Esophagus muscularis mucosa (tissue), 4 donors: ENCODE measurements around the gene CETN2. TPM values are rescaled to one million over a fixed set of nuclear protein-coding genes. Genes with fewer than 3 reads are reported as not detected.

ENCODE experiments used
- DNase-seq: peaks from one replicate; pipeline ENCODE4 v3.0.0-alpha.2; 2017; ENCODE audit errors: extremely low spot score
- H3K27ac ChIP-seq, 4 donors: fragments of 200-600 bp; sonication (generic); replicated peaks in 1 of 4; 1 replicate in 3 of 4; 2 replicates in 1 of 4; pipeline ENCODE4 v1.5.1; 2016 to 2019; ENCODE audit warnings: mild to moderate bottlenecking in 1 of 4
- H3K27me3 ChIP-seq, 4 donors: fragments of 200-600 bp; sonication (generic); one replicate each; pipeline versions ENCODE4 v1.5.1 to v1.6.0; 2016 to 2019
- H3K36me3 ChIP-seq, 4 donors: fragments of 200-600 bp; sonication (generic); one replicate each; pipeline ENCODE4 v1.5.1; 2016 to 2019
- H3K4me1 ChIP-seq, 4 donors: fragments of 200-600 bp; sonication (generic); one replicate each; pipeline ENCODE4 v1.5.1; 2016 to 2019
- H3K4me3 ChIP-seq, 4 donors: fragments of 200-600 bp; sonication (generic); 1 replicate in 2 of 4; 2 replicates in 2 of 4; pipeline ENCODE4 v1.5.1; 2016 to 2019; ENCODE audit warnings: mild to moderate bottlenecking in 4 of 4, moderate library complexity in 1 of 4
- H3K9me3 ChIP-seq, 4 donors: fragments of 200-600 bp; sonication (generic); 1 replicate in 3 of 4; 2 replicates in 1 of 4; pipeline ENCODE4 v1.5.1; 2016 to 2019
- EP300 ChIP-seq: sonication (generic); formaldehyde crosslinking; IDR thresholded peaks from one replicate; pipeline ENCODE4 v1.6.1; 2017; ENCODE audit warnings: antibody characterized with exemption
- POLR2A ChIP-seq: fragments of 450-650 bp; IDR thresholded peaks from one replicate; pipeline ENCODE4 v1.6.1; 2017; ENCODE audit warnings: antibody characterized with exemption, moderate library complexity, mild to moderate bottlenecking, low read depth
- POLR2AphosphoS5 ChIP-seq, 2 donors: sonication (generic); formaldehyde crosslinking; IDR thresholded peaks; one replicate each; pipeline ENCODE4 v1.6.1; 2017; ENCODE audit warnings: antibody characterized with exemption in 2 of 2
- whole genome bisulfite sequencing: methylation state at CpG from one replicate; pipeline ENCODE4 v1.1.5; 2018; 5-methylcytosine and 5-hydroxymethylcytosine counted together
- intact Hi-C: fragments of 100-400 bp; cut with DNase I; formaldehyde crosslinking; loops from one replicate; pipeline ENCODE4 v1.15.1; 2023
- total RNA-seq, 4 donors: library from RNA; depleted of rRNA; stranded (reverse); fragments of >200 nt; gene quantifications; one replicate each; pipeline versions ENCODE4 v1.1.0 to v1.2.1, GENCODE V29; 2016
- TF ChIP-seq, protein P1 (sequence below), 3 experiments: fragments of 200-600 bp in 2 of 3; fragments of 450-650 bp in 1 of 3; sonication (generic) in 2 of 3; IDR thresholded peaks; one replicate each; pipeline ENCODE4 v1.5.1; 2017 to 2019; ENCODE audit warnings: antibody characterized with exemption in 3 of 3, mild to moderate bottlenecking in 2 of 3, moderate library complexity in 1 of 3

CETN2 gene
- total RNA-seq, 4 donors from 2014 or later, result 40.7 to 56.2 (median 52.0) TPM

DNA sequence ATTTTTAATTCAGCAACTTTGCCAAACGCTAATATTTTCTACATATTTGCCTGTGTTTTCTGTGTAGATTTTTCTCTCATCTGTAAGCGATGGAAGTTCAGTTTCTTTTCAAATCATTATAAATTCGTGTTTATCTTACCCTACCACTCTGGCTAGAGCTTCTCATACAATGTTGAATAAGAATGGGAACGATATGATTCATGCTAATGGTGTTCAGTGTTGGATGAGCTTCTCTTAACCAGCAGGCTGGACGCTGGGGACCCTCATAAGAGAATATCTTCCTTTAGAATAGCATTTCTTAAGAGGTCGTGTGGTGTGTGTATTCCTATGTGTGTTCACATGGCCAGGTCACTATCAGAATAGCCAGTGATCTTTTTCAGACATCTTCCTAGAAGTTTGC lies 31.3 kb upstream of the CETN2 start:
- 66% methylated on average over 6 of the region's 6 CpGs for WGBS

DNA sequence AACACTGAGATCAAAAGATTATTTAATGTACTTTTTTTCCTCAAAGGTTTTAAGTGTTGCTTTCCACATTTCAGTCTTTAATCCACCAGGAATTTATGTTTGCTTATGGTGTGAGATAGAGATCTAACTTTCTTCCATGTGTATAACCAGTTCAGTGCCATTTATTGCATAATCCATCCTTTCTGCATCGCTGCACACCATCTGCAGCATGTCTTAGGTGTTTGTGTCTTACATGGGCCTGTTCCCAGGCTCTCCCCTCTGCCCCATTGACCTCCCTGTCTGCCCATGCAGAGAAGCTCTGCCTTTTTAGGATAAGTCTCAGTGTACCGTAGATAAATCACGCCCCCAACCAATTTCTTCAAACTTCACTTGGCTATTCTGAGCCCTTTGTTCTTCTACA lies 30.6 kb upstream of the CETN2 start:
- Histone ChIP-seq H3K4me1 (no peaks in the 10 kb centered on the region), H3K9me3 (no peaks in the 10 kb centered on the region), H3K36me3 (peaks cover 0 to 59% (median 24%) of the 10 kb centered on the region in 4 donors), H3K27ac (no peak overlapping the region), H3K4me3 (no peak overlapping the region), H3K27me3 (no peaks in the 10 kb centered on the region)
- intact Hi-C loops, result no loop called here
- no peak for TF ChIP-seq POLR2A
- TF ChIP-seq, protein P1, sequence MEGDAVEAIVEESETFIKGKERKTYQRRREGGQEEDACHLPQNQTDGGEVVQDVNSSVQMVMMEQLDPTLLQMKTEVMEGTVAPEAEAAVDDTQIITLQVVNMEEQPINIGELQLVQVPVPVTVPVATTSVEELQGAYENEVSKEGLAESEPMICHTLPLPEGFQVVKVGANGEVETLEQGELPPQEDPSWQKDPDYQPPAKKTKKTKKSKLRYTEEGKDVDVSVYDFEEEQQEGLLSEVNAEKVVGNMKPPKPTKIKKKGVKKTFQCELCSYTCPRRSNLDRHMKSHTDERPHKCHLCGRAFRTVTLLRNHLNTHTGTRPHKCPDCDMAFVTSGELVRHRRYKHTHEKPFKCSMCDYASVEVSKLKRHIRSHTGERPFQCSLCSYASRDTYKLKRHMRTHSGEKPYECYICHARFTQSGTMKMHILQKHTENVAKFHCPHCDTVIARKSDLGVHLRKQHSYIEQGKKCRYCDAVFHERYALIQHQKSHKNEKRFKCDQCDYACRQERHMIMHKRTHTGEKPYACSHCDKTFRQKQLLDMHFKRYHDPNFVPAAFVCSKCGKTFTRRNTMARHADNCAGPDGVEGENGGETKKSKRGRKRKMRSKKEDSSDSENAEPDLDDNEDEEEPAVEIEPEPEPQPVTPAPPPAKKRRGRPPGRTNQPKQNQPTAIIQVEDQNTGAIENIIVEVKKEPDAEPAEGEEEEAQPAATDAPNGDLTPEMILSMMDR (IDR thresholded peaks at IDR 0.05), result no peak
- no peak for TF ChIP-seq POLR2AphosphoS5 (IDR thresholded peaks at IDR 0.05)
- TF ChIP-seq EP300, result no peak
- WGBS, result 70% methylated on average over 3 of the region's 3 CpGs
- DNase-seq, result no peak

More for the DNA sequence above, 31.3 kb upstream of the CETN2 start:
- Histone ChIP-seq H3K4me1 (no peaks in the 10 kb centered on the region), H3K9me3 (no peaks in the 10 kb centered on the region), H3K27ac (no peak overlapping the region), H3K27me3 (no peaks in the 10 kb centered on the region), H3K4me3 (no peak overlapping the region), H3K36me3 (peaks cover 0 to 67% (median 30%) of the 10 kb centered on the region in 4 donors)
- intact Hi-C loops, result no loop called here
- no peak for TF ChIP-seq POLR2AphosphoS5 (IDR thresholded peaks at IDR 0.05)
- TF ChIP-seq, protein P1 (IDR thresholded peaks at IDR 0.05), result no peak
- no peak for TF ChIP-seq EP300
- TF ChIP-seq POLR2A, result no peak
- DNase-seq, result no peak

DNA sequence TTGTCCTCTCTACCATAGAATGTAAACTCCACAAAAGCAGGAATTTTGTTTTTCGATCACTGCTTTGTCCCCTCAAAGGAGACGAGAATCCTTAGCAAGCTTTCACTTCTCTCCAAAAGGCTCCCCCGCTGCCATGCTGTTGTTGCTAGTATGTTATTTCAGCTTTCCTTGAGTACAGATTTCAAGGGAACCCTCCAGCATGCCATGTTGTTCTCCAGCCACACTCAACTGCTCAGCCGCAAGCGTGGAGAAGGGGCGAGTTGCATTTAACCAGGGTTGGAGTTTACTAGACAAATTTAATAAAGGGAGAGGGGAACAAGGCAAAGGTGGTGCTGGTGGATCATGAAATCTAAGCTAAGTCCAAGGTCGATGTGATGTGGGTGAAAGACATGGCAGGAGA lies 23.4 kb upstream of the CETN2 start:
- no peaks in the 10 kb centered on the region for H3K4me1 ChIP-seq
- no peak for DNase-seq
- peaks cover 0 to 60% (median 13%) of the 10 kb centered on the region in 4 donors for H3K36me3 ChIP-seq
- H3K9me3 ChIP-seq, result no peaks in the 10 kb centered on the region
- H3K27ac ChIP-seq, result no peak overlapping the region
- H3K27me3 ChIP-seq, result no peaks in the 10 kb centered on the region
- no peak overlapping the region for H3K4me3 ChIP-seq
- 91% methylated on average over 7 of the region's 7 CpGs for WGBS
- intact Hi-C loops, result no loop called here
- TF ChIP-seq POLR2AphosphoS5 (IDR thresholded peaks at IDR 0.05) (no peak), EP300 (no peak), POLR2A (no peak)
- TF ChIP-seq, protein P1 (IDR thresholded peaks at IDR 0.05), result no peak

DNA sequence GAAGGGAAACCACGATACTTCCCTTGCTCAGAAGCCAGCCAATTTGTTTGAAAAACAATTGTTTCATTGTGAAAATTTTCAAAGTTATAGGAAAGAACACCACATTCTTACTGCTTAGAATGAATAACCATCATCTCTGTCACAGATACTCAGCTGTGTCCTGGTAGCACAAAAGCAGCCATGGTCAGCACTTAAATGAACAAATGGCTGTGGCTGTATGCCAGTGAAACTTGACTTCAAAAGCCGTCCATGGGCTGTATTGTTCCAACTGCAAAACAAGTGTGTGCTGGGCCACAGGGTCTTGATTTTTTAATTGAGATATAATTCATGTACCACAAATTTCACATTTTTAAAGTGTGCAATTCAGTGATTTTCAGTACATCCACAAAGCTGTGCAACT lies 19.9 kb upstream of the CETN2 start:
- H3K4me1 ChIP-seq, result no peaks in the 10 kb centered on the region
- TF ChIP-seq, protein P1 (IDR thresholded peaks at IDR 0.05), result no peak
- TF ChIP-seq EP300, result no peak
- TF ChIP-seq POLR2AphosphoS5 (IDR thresholded peaks at IDR 0.05), result no peak
- TF ChIP-seq POLR2A, result no peak
- H3K9me3 ChIP-seq, result no peaks in the 10 kb centered on the region
- H3K4me3 ChIP-seq, result no peak overlapping the region
- no peaks in the 10 kb centered on the region for H3K27me3 ChIP-seq
- H3K36me3 ChIP-seq, result peaks cover 0 to 63% (median 17%) of the 10 kb centered on the region in 4 donors
- H3K27ac ChIP-seq, result no peak overlapping the region
- WGBS, result 63% methylated on average over 2 of the region's 2 CpGs
- intact Hi-C loops, result no loop called here
- no peak for DNase-seq

DNA sequence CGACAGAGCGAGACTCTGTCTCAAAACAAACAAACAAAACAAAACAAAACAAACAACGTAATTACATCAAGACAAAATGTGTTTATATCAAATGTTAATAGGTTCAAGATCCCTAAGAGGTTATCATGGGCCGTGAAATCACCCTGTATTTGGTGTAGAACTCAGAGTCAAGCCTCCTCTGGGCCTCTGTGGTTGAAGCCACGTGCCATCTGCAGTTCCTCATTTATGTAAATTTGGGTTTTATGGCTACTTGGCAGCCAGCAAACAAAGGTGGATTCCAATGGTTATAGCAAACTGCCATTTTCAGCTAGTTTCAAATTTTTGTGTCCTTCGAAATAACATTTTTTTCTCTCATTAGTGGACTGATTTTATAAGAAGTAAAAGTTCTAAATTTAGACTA lies 16.7 kb upstream of the CETN2 start:
- TF ChIP-seq EP300, result no peak
- TF ChIP-seq POLR2A, result no peak
- TF ChIP-seq, protein P1 (IDR thresholded peaks at IDR 0.05), result no peak
- no peak for TF ChIP-seq POLR2AphosphoS5 (IDR thresholded peaks at IDR 0.05)
- H3K27me3 ChIP-seq, result no peaks in the 10 kb centered on the region
- no peak for DNase-seq
- no peaks in the 10 kb centered on the region for H3K4me1 ChIP-seq
- no peaks in the 10 kb centered on the region for H3K9me3 ChIP-seq
- peaks cover 0 to 44% (median 14%) of the 10 kb centered on the region in 4 donors for H3K36me3 ChIP-seq
- no peak overlapping the region for H3K27ac ChIP-seq
- H3K4me3 ChIP-seq, result no peak overlapping the region
- 72% methylated on average over 6 of the region's 6 CpGs for WGBS
- intact Hi-C loops, result no loop called here
